Neural cell (in vitro differentiated cells): ENCODE data around the gene SIAH2.

Experiments
- CTCF ChIP-seq: fragments of 450-650 bp; IDR thresholded peaks from 2 replicates; pipeline ENCODE4 v1.5.1; 2014; ENCODE audit warnings: antibody characterized with exemption, mild to moderate bottlenecking, moderate library complexity; ENCODE audit not compliant: poor library complexity, severe bottlenecking
- POLR2AphosphoS5 ChIP-seq: IDR thresholded peaks from 2 replicates; pipeline ENCODE4 v1.6.1; 2012

GRCh38 chr3:150736316-150736719 is 26.7 kb downstream of the SIAH2 start:
- no peak for TF ChIP-seq CTCF
- TF ChIP-seq POLR2AphosphoS5: no peak
